GM12878 (cell line): ENCODE measurements around the gene LIMS1. TPM values are rescaled to one million over a fixed set of nuclear protein-coding genes. Genes with fewer than 3 reads are reported as not detected.

Experiments used
- ATAC-seq: fragments of 200-7000 bp; cut with Tn5 transposase; 3 replicates; pipeline ENCODE4 v1.9.1; 2020; ENCODE audit warnings: mild to moderate bottlenecking, moderate library complexity
- BruUV-seq: library from RNA; stranded (reverse); fragments of 400-500 nt; replicated peaks from 2 replicates; lab custom pipeline; 2021; lab: Mats Ljungman, UMichigan
- CTCF ChIA-PET: fragments of 300-600 bp; sonication (Branson Sonifier 250); formaldehyde crosslinking; extraction: SDS; loops from one replicate; lab custom pipeline; 2021; ENCODE audit warnings: inconsistent platforms; lab: Yijun Ruan, JAX
- POLR2A ChIA-PET: fragments of 350-600 bp; formaldehyde crosslinking; extraction: SDS; loops from one replicate; lab custom pipeline; 2021; ENCODE audit warnings: inconsistent platforms; lab: Charles Lee
- RAD21 ChIA-PET: fragments of 300-600 bp; sonication (Branson Sonifier 250); formaldehyde crosslinking; loops from one replicate; lab custom pipeline; 2023; ENCODE audit warnings: antibody characterized with exemption; ENCODE audit not compliant: unreplicated experiment; lab: Charles Lee
- SMC1A ChIA-PET: fragments of 300-600 bp; sonication (Branson Sonifier 250); formaldehyde crosslinking; loops from one replicate; lab custom pipeline; 2023; ENCODE audit not compliant: unreplicated experiment, uncharacterized antibody; lab: Charles Lee
- DNase-seq: peaks from one replicate; pipeline ENCODE4 v3.0.0-alpha.2; 2011; ENCODE audit warnings: low read depth, low spot score
- FAIRE-seq: peaks from 3 replicates; lab custom pipeline; 2011; peaks lifted over from hg19 to GRCh38; lab: Jason Lieb, UNC
- H2AFZ ChIP-seq: 2 replicates; pipeline ENCODE4 v1.6.0; 2011; ENCODE audit warnings: low read depth, low read length, control low read depth; ENCODE audit not compliant: control insufficient read depth
- H3K27ac ChIP-seq: 2 replicates; pipeline ENCODE4 v1.5.1; 2011; ENCODE audit warnings: control low read depth; ENCODE audit not compliant: control insufficient read depth, insufficient read depth
- H3K27me3 ChIP-seq, 2 experiments: replicated peaks in 1 of 2; 2 replicates each; pipeline versions ENCODE4 v1.6.0 to v1.6.1; 2011; ENCODE audit warnings: low read length in 1 of 2; ENCODE audit not compliant: control insufficient read depth in 2 of 2, insufficient read depth in 2 of 2
- H3K36me3 ChIP-seq, 2 experiments: 2 replicates each; pipeline ENCODE4 v1.5.1; 2011; ENCODE audit warnings: low read length in 1 of 2; ENCODE audit not compliant: control insufficient read depth in 2 of 2, insufficient read depth in 2 of 2
- H3K4me1 ChIP-seq: 2 replicates; pipeline ENCODE4 v1.6.1; 2011; ENCODE audit warnings: mild to moderate bottlenecking, low read length, moderate library complexity, mixed read lengths; ENCODE audit not compliant: control insufficient read depth, insufficient read depth
- H3K4me2 ChIP-seq: 2 replicates; pipeline ENCODE4 v1.6.0; 2011; ENCODE audit warnings: control low read depth; ENCODE audit not compliant: control insufficient read depth, insufficient read depth
- H3K4me3 ChIP-seq: fragments of 200-600 bp; sonication (generic); 2 replicates; pipeline ENCODE4 v1.5.1; 2016
- H3K79me2 ChIP-seq: 2 replicates; pipeline ENCODE4 v1.6.0; 2011; ENCODE audit warnings: low read length; ENCODE audit not compliant: control insufficient read depth, insufficient read depth
- H3K9ac ChIP-seq: 2 replicates; pipeline ENCODE4 v1.8.0; 2011; ENCODE audit warnings: low read length, control low read depth, mixed read lengths; ENCODE audit not compliant: control insufficient read depth, insufficient read depth
- H3K9me3 ChIP-seq: replicated peaks from 3 replicates; pipeline ENCODE4 v1.5.1; 2011; ENCODE audit warnings: mild to moderate bottlenecking, low read length; ENCODE audit not compliant: control insufficient read depth, insufficient read depth
- H4K20me1 ChIP-seq: 2 replicates; pipeline ENCODE4 v1.6.0; 2011; ENCODE audit not compliant: control insufficient read depth, insufficient read depth
- SMAD1 ChIP-seq: fragments of 450-650 bp; IDR thresholded peaks from 2 replicates; pipeline ENCODE4 v1.6.1; 2018; ENCODE audit warnings: mild to moderate bottlenecking, low read depth; ENCODE audit not compliant: partially characterized antibody
- YY1 ChIP-seq: IDR thresholded peaks from 2 replicates; pipeline ENCODE4 v1.6.1; 2011; ENCODE audit warnings: low read depth, mild to moderate bottlenecking, low read length
- ZBED1 ChIP-seq: IDR thresholded peaks from 2 replicates; pipeline ENCODE4 v1.6.1; 2016; ENCODE audit warnings: borderline replicate concordance
- WGBS: methylation state at CpG from one replicate; pipeline ENCODE4 v1.1.6; 2016; ENCODE audit warnings: low lambda C conversion rate; ENCODE audit not compliant: insufficient replicate concordance, insufficient coverage; ENCODE audit errors: missing lambda C conversion rate; 5-methylcytosine and 5-hydroxymethylcytosine counted together
- in situ Hi-C: fragments of 300-500 bp; cut with MboI; formaldehyde crosslinking; loops from 9 replicates; pipeline ENCODE4 v1.14.3; 2018; ENCODE audit warnings: mixed read lengths
- intact Hi-C: fragments of 100-400 bp; cut with micrococcal nuclease; formaldehyde crosslinking; loops from one replicate; pipeline ENCODE4 v1.14.2; 2022; ENCODE audit not compliant: unreplicated experiment
- polyA plus RNA-seq, 11 experiments: library from polyadenylated mRNA; depleted of rRNA in 4 of 11; unstranded in 6 of 11; stranded (reverse) in 5 of 11; fragments of >200 nt; fragmentation: Nextera tagmentation in 4 of 11; fragmentation: Illumina TruSeq in 1 of 11; extraction: Ambion mirVana in 4 of 11; extraction: Trizol in 1 of 11; gene quantifications; 1 replicate in 1 of 11; 2 replicates in 10 of 11; pipeline versions ENCODE4 v1.2.1 to v1.2.3, GENCODE V29; 2011 to 2016; ENCODE audit warnings: inconsistent platforms in 2 of 11, missing spikeins in 2 of 11, low read depth in 1 of 11
- total RNA-seq, 4 experiments: library from RNA; depleted of rRNA in 3 of 4; stranded (reverse); fragments of >200 nt in 3 of 4; fragmentation: Illumina TruSeq in 1 of 4; extraction: Trizol in 1 of 4; gene quantifications; 2 replicates each; pipeline versions ENCODE4 v1.2.1 to v1.2.3, GENCODE V29; 2013 to 2021
- TF ChIP-seq, protein P1 (sequence below), 3 experiments: IDR thresholded peaks in 2 of 3; conservative IDR thresholded peaks in 1 of 3; 2 replicates each; pipeline ENCODE4 v1.5.1; 2011; ENCODE audit warnings: low read depth in 3 of 3, low read length in 3 of 3, mild to moderate bottlenecking in 3 of 3, control low read depth in 2 of 3, moderate library complexity in 2 of 3, inconsistent platforms in 1 of 3, mixed read lengths in 1 of 3; ENCODE audit not compliant: control insufficient read depth in 2 of 3, insufficient read depth in 1 of 3; ENCODE audit errors: extremely low read depth in 1 of 3

LIMS1 gene
- total and polyA plus RNA-seq, 10 of the 15 experiments (the other 5 are each of a cell fraction or from before 2014, with no cell fraction given) = 15.7 to 98.1 (median 43.9) TPM

DNA sequence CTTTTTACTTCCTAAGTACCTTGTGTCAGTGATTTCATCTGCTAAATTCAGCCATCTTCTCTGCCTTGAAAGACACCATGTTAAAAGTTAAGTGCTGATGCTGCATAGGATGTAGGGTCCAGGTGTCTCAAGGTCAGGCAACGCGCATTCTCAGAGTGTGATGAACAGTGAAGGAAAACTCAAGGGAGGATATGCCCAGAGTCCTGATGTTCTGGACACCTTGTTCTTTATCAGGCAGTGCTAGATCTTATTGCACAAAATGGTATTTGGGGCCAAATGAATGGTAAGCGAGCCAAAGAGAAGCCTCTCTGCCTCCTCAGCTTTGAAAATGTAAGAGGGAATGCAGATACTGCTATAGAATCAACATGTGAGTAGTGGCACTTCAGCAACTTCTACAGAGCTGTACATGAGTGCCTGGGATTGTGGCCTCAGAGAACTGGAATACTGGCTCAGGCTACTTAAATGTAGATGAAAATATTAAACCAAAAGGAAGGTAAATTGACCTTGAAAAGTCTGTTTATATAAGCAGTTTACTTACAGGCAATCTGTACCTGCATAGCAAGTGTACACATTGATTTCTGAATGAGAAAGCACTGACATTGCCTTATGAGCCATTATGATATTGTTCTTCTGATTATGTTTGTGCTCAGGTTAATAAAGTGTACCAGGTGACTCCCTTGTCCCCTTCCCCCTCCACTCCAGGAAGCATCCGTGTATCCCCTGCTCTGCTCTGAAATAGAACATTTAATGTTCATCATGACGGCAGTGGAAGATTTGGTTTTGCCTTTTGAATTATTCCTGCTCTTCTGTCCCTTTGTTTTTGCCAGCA is 98.3 kb downstream of the LIMS1 start:
- DNase-seq (no peak), FAIRE-seq (peak; percentile 7), ATAC-seq (no peak)
- H4K20me1 ChIP-seq = peaks cover 8% of the 10 kb centered on the region
- RAD21 ChIA-PET = interaction anchor here (1.1 to 13.6 kb wide), 6 partner anchors 11 to 234 kb away, joined by 3 to 441 read pairs (median 28); no protein-coding TSS in a partner anchor
- SMC1A ChIA-PET = interaction anchor here (0.7 to 23.9 kb wide), 10 partner anchors 9 to 46 kb away, joined by 3 to 800 read pairs (median 8); no protein-coding TSS in a partner anchor
- H3K9ac ChIP-seq = no peak overlapping the region
- H3K4me2 ChIP-seq = peak overlapping the region; percentile 53
- H3K4me3 ChIP-seq = no peak overlapping the region
- CTCF ChIA-PET = interaction anchor here (1.0 to 11.3 kb wide), 7 partner anchors 8 to 58 kb away, joined by 3 to 441 read pairs (median 118); no protein-coding TSS in a partner anchor
- BruUV-seq = no TSS peak
- no peak overlapping the region for H2AFZ ChIP-seq
- H3K4me1 ChIP-seq = peaks cover 57% of the 10 kb centered on the region
- H3K36me3 ChIP-seq = 0 out of 4 replicates have a peak, but pooled peaks cover 0 to 2% of the 10 kb centered on the region in 2 experiments
- no peak overlapping the region for H3K27ac ChIP-seq
- H3K9me3 ChIP-seq = no peaks in the 10 kb centered on the region
- in situ Hi-C loops (no loop called here), intact Hi-C loops (no loop called here)
- WGBS = 84% methylated on average over 5 of the region's 5 CpGs
- POLR2A ChIA-PET = interaction anchor here (0.8 to 5.5 kb wide), 4 partner anchors 11 to 21 kb away, joined by 3 to 51 read pairs (median 5); no protein-coding TSS in a partner anchor
- H3K79me2 ChIP-seq = peaks cover 15% of the 10 kb centered on the region
- TF ChIP-seq ZBED1 (no peak), YY1 (0 out of 2 replicates have a peak, but pooled peaks have one; percentile 19)
- H3K27me3 ChIP-seq = no peaks in the 10 kb centered on the region

DNA sequence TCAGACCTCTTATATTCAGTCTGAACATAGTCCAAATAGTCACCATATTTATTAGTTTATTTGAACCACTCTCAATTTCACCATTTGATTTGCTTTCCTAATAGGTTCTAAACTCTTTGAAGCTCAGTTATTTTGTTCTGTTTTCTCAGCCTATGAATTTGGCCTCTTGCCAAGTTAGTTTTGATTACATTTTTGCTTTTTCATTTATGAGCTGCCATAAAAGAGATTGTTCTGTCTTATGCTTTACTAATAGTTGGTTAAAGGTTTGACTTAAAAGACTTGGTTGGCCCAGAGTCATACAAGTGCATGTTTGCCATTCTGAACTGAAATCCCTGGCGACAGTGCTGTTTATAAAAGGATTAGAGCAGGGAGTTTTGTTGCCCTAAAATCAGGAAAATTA is 99.1 kb downstream of the LIMS1 start:
- Histone ChIP-seq H3K27ac (no peak overlapping the region), H3K9me3 (no peaks in the 10 kb centered on the region), H2AFZ (no peak overlapping the region), H4K20me1 (peaks cover 8% of the 10 kb centered on the region), H3K36me3 (no peaks in the 10 kb centered on the region), H3K27me3 (no peaks in the 10 kb centered on the region), H3K4me3 (no peak overlapping the region), H3K9ac (no peak overlapping the region), H3K79me2 (peaks cover 13% of the 10 kb centered on the region), H3K4me2 (no peak overlapping the region), H3K4me1 (peaks cover 55% of the 10 kb centered on the region)
- TF ChIP-seq, protein P1, sequence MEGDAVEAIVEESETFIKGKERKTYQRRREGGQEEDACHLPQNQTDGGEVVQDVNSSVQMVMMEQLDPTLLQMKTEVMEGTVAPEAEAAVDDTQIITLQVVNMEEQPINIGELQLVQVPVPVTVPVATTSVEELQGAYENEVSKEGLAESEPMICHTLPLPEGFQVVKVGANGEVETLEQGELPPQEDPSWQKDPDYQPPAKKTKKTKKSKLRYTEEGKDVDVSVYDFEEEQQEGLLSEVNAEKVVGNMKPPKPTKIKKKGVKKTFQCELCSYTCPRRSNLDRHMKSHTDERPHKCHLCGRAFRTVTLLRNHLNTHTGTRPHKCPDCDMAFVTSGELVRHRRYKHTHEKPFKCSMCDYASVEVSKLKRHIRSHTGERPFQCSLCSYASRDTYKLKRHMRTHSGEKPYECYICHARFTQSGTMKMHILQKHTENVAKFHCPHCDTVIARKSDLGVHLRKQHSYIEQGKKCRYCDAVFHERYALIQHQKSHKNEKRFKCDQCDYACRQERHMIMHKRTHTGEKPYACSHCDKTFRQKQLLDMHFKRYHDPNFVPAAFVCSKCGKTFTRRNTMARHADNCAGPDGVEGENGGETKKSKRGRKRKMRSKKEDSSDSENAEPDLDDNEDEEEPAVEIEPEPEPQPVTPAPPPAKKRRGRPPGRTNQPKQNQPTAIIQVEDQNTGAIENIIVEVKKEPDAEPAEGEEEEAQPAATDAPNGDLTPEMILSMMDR (IDR thresholded peaks at IDR 0.05 in 2 of 3, conservative IDR thresholded peaks at IDR 0.05 in 1 of 3; ENCODE audit: control insufficient read depth in 2 of 3, extremely low read depth in 1 of 3, insufficient read depth in 1 of 3, low read depth in 3 of 3, low read length in 3 of 3) = no peak
- TF ChIP-seq SMAD1 = peak; percentile 88
- in situ Hi-C loops (no loop called here), intact Hi-C loops (no loop called here)
- ChIA-PET SMC1A (interaction anchor here (0.7 to 23.9 kb wide), 10 partner anchors 8 to 237 kb away, joined by 3 to 800 read pairs (median 6); no protein-coding TSS in a partner anchor), CTCF (interaction anchor here (4.7 to 11.3 kb wide), 5 partner anchors 9 to 237 kb away, joined by 41 to 441 read pairs (median 161); no protein-coding TSS in a partner anchor), RAD21 (interaction anchor here (1.0 to 13.6 kb wide), 8 partner anchors 12 to 238 kb away, joined by 4 to 441 read pairs (median 24); no protein-coding TSS in a partner anchor), POLR2A (interaction anchor here (0.5 to 5.5 kb wide), 6 partner anchors 15 to 49 kb away, joined by 3 to 51 read pairs (median 4); no protein-coding TSS in a partner anchor)
- FAIRE-seq = no peak
- ATAC-seq = no peak
- no peak for DNase-seq
- 100% methylated on average over 1 of the region's 1 CpG for WGBS
- no TSS peak for BruUV-seq
